H1 (cell line): ENCODE data around the gene POLH. TPM values are rescaled to one million over a fixed set of nuclear protein-coding genes. Genes with fewer than 3 reads are reported as not detected.

Experiments used
- CTCF ChIA-PET: fragments of 300-600 bp; sonication (Branson Sonifier 250); formaldehyde crosslinking; loops from one replicate; lab custom pipeline; 2021; ENCODE audit not compliant: partially characterized antibody; lab: Charles Lee
- POLR2A ChIA-PET: fragments of 300-600 bp; sonication (Branson Sonifier 250); formaldehyde crosslinking; loops from one replicate; lab custom pipeline; 2021; ENCODE audit warnings: inconsistent platforms; ENCODE audit not compliant: partially characterized antibody; lab: Charles Lee
- DNase-seq, 2 experiments: peaks; one replicate each; pipeline versions ENCODE4 v3.0.0 to v3.0.0-alpha.2; 2010 to 2022; ENCODE audit warnings: low spot score in 2 of 2, low read depth in 1 of 2, mixed read lengths in 1 of 2
- FAIRE-seq: peaks from 2 replicates; lab custom pipeline; 2011; peaks lifted over from hg19 to GRCh38; lab: Jason Lieb, UNC
- H2AFZ ChIP-seq: 2 replicates; pipeline ENCODE4 v1.8.1; 2012; ENCODE audit warnings: low read length, inconsistent platforms
- H2AK5ac ChIP-seq: 2 replicates; pipeline ENCODE4 v1.6.1; 2013; ENCODE audit warnings: low read depth, low read length
- H2BK120ac ChIP-seq: replicated peaks from 2 replicates; pipeline ENCODE3; 2013; ENCODE audit warnings: low read depth, low read length, inconsistent platforms
- H2BK12ac ChIP-seq: 2 replicates; pipeline ENCODE4 v1.6.1; 2013; ENCODE audit warnings: low read depth, low read length
- H2BK15ac ChIP-seq: 2 replicates; pipeline ENCODE4 v1.6.1; 2013; ENCODE audit warnings: low read length
- H2BK20ac ChIP-seq: 2 replicates; pipeline ENCODE4 v1.6.1; 2013; ENCODE audit warnings: low read length
- H2BK5ac ChIP-seq: 2 replicates; pipeline ENCODE4 v1.6.1; 2013; ENCODE audit warnings: low read depth, low read length
- H3K14ac ChIP-seq: 2 replicates; pipeline ENCODE4 v1.6.1; 2013; ENCODE audit warnings: inconsistent platforms; ENCODE audit not compliant: insufficient read length
- H3K18ac ChIP-seq: 2 replicates; pipeline ENCODE4 v1.6.1; 2013; ENCODE audit warnings: low read length; ENCODE audit errors: extremely low read depth
- H3K23ac ChIP-seq: 2 replicates; pipeline ENCODE4 v1.6.1; 2013; ENCODE audit warnings: inconsistent platforms; ENCODE audit not compliant: insufficient read length
- H3K23me2 ChIP-seq: 2 replicates; pipeline ENCODE4 v1.6.1; 2013; ENCODE audit warnings: low read depth, low read length
- H3K27ac ChIP-seq: 2 replicates; pipeline ENCODE4 v1.6.1; 2011; ENCODE audit warnings: low read depth, low read length, inconsistent platforms
- H3K27me3 ChIP-seq, 4 experiments: replicated peaks in 1 of 4; 1 replicate in 1 of 4; 2 replicates in 3 of 4; pipeline versions ENCODE4 v1.6.1 to v1.8.1; 2011 to 2013; ENCODE audit warnings: low read length in 3 of 4, mild to moderate bottlenecking in 3 of 4, inconsistent platforms in 2 of 4, mixed read lengths in 2 of 4, moderate library complexity in 1 of 4; ENCODE audit not compliant: control insufficient read depth in 3 of 4, insufficient read depth in 3 of 4; ENCODE audit errors: extremely low read depth in 1 of 4
- H3K36me3 ChIP-seq, 4 experiments: 2 replicates each; pipeline versions ENCODE4 v1.6.1 to v1.8.1; 2011 to 2013; ENCODE audit warnings: mild to moderate bottlenecking in 4 of 4, low read length in 3 of 4, moderate library complexity in 2 of 4, control low read depth in 1 of 4, inconsistent platforms in 1 of 4; ENCODE audit not compliant: insufficient read depth in 4 of 4, control insufficient read depth in 2 of 4
- H3K4ac ChIP-seq: replicated peaks from 2 replicates; pipeline ENCODE3; 2013; ENCODE audit warnings: low read length, low read depth, mixed read lengths, inconsistent platforms; ENCODE audit not compliant: insufficient read length
- H3K4me1 ChIP-seq, 4 experiments: replicated peaks in 1 of 4; 1 replicate in 1 of 4; 2 replicates in 3 of 4; pipeline versions ENCODE4 v1.6.1 to v1.8.1; 2011 to 2013; ENCODE audit warnings: low read length in 3 of 4, inconsistent platforms in 2 of 4, mixed read lengths in 1 of 4; ENCODE audit not compliant: insufficient read depth in 4 of 4, control insufficient read depth in 3 of 4
- H3K4me2 ChIP-seq, 2 experiments: 2 replicates each; pipeline versions ENCODE4 v1.6.1 to v1.8.1; 2011 to 2013; ENCODE audit warnings: low read depth in 2 of 2, low read length in 2 of 2, control low read depth in 1 of 2, inconsistent platforms in 1 of 2, mild to moderate bottlenecking in 1 of 2; ENCODE audit not compliant: insufficient read depth in 1 of 2
- H3K4me3 ChIP-seq, 4 experiments: fragments of 200-600, 300-600 bp in 1 of 4; sonication (generic), shearing (Covaris generic), sonication (Bioruptor Twin) in 1 of 4; 2 replicates each; pipeline versions ENCODE4 v1.5.1 to v1.8.1; 2011 to 2016; ENCODE audit warnings: low read length in 4 of 4, low read depth in 3 of 4, control low read depth in 2 of 4, inconsistent platforms in 2 of 4, mild to moderate bottlenecking in 2 of 4, mixed read lengths in 1 of 4, moderate library complexity in 1 of 4; ENCODE audit not compliant: insufficient read depth in 2 of 4; ENCODE audit errors: extremely low read depth in 1 of 4
- H3K56ac ChIP-seq: replicated peaks from 2 replicates; pipeline ENCODE3; 2013; ENCODE audit warnings: low read depth, mild to moderate bottlenecking, mixed read lengths, low read length, inconsistent platforms; ENCODE audit not compliant: insufficient read length
- H3K79me1 ChIP-seq: 2 replicates; pipeline ENCODE4 v1.6.1; 2013; ENCODE audit warnings: low read depth, low read length, control low read depth
- H3K79me2 ChIP-seq, 2 experiments: 2 replicates each; pipeline versions ENCODE4 v1.6.1 to v1.8.1; 2012 to 2013; ENCODE audit warnings: low read length in 2 of 2, mild to moderate bottlenecking in 2 of 2, inconsistent platforms in 1 of 2; ENCODE audit not compliant: insufficient read depth in 2 of 2, control insufficient read depth in 1 of 2
- H3K9ac ChIP-seq, 4 experiments: replicated peaks in 1 of 4; 1 replicate in 1 of 4; 2 replicates in 3 of 4; pipeline versions ENCODE4 v1.6.1 to v1.8.1; 2011 to 2013; ENCODE audit warnings: low read depth in 3 of 4, low read length in 3 of 4, control low read depth in 2 of 4, mild to moderate bottlenecking in 2 of 4, moderate library complexity in 2 of 4, inconsistent platforms in 1 of 4; ENCODE audit errors: extremely low read depth in 1 of 4
- H3K9me3 ChIP-seq, 2 experiments: 2 replicates each; pipeline versions ENCODE4 v1.6.1 to v1.8.1; 2012 to 2013; ENCODE audit warnings: mild to moderate bottlenecking in 2 of 2, moderate library complexity in 2 of 2, control low read depth in 1 of 2, inconsistent platforms in 1 of 2, low read depth in 1 of 2, low read length in 1 of 2, mixed read lengths in 1 of 2; ENCODE audit not compliant: insufficient read depth in 2 of 2
- H4K20me1 ChIP-seq, 2 experiments: replicated peaks in 1 of 2; 2 replicates each; pipeline versions ENCODE3 to v1.8.1; 2011 to 2013; ENCODE audit warnings: inconsistent platforms in 2 of 2, low read length in 2 of 2, mild to moderate bottlenecking in 1 of 2; ENCODE audit not compliant: insufficient read depth in 2 of 2, control insufficient read depth in 1 of 2
- H4K5ac ChIP-seq: 2 replicates; pipeline ENCODE4 v1.6.1; 2013; ENCODE audit warnings: low read length, low read depth, mixed read lengths, inconsistent platforms; ENCODE audit not compliant: insufficient read length
- H4K8ac ChIP-seq: 2 replicates; pipeline ENCODE4 v1.8.0; 2013; ENCODE audit warnings: mild to moderate bottlenecking, moderate library complexity, low read length, inconsistent platforms; ENCODE audit not compliant: insufficient read depth; ENCODE audit errors: extremely low read depth
- H4K91ac ChIP-seq: replicated peaks from 2 replicates; pipeline ENCODE3; 2013; ENCODE audit warnings: low read length, mixed read lengths, inconsistent platforms; ENCODE audit not compliant: insufficient read length
- BRCA1 ChIP-seq: IDR thresholded peaks from 2 replicates; pipeline ENCODE4 v1.6.1; 2012; ENCODE audit warnings: low read depth, low read length, improper control_type of control experiment
- CREB1 ChIP-seq: IDR thresholded peaks from 2 replicates; pipeline ENCODE4 v1.6.1; 2012; ENCODE audit warnings: inconsistent platforms
- EP300 ChIP-seq, 2 experiments: IDR thresholded peaks; 1 replicate in 1 of 2; 2 replicates in 1 of 2; pipeline ENCODE4 v1.6.1; 2011 to 2012; ENCODE audit warnings: low read depth in 2 of 2, low read length in 2 of 2, mild to moderate bottlenecking in 2 of 2, borderline replicate concordance in 1 of 2, inconsistent platforms in 1 of 2, moderate library complexity in 1 of 2
- FOSL1 ChIP-seq: IDR thresholded peaks from 2 replicates; pipeline ENCODE4 v1.6.1; 2011; ENCODE audit warnings: mild to moderate bottlenecking, low read depth, low read length, moderate library complexity; ENCODE audit not compliant: insufficient read depth
- GABPA ChIP-seq: IDR thresholded peaks from 2 replicates; pipeline ENCODE4 v1.6.1; 2011; ENCODE audit warnings: mild to moderate bottlenecking, low read length, moderate library complexity, borderline replicate concordance; ENCODE audit not compliant: insufficient read depth
- HDAC6 ChIP-seq: IDR thresholded peaks from one replicate; pipeline ENCODE4 v1.7.1; 2012; ENCODE audit warnings: low read depth, mild to moderate bottlenecking, inconsistent platforms, low read length, moderate library complexity
- NRF1 ChIP-seq: IDR thresholded peaks from 2 replicates; pipeline ENCODE4 v1.6.1; 2011; ENCODE audit warnings: mild to moderate bottlenecking, low read depth, low read length, improper control_type of control experiment
- PHF8 ChIP-seq: fragments of 200-600 bp; sonication (generic); conservative IDR thresholded peaks from 2 replicates; pipeline ENCODE4 v1.7.1; 2012; ENCODE audit warnings: low read depth, mild to moderate bottlenecking, inconsistent platforms, low read length, moderate library complexity
- POU5F1 ChIP-seq: IDR thresholded peaks from 2 replicates; pipeline ENCODE4 v1.6.1; 2011; ENCODE audit warnings: low read depth, mild to moderate bottlenecking, low read length, moderate library complexity
- SIX5 ChIP-seq: IDR thresholded peaks from 2 replicates; pipeline ENCODE4 v1.6.1; 2011; ENCODE audit warnings: mild to moderate bottlenecking, low read depth, low read length
- SP2 ChIP-seq: IDR thresholded peaks from 2 replicates; pipeline ENCODE4 v1.6.1; 2012; ENCODE audit warnings: mild to moderate bottlenecking, low read length, inconsistent platforms
- SP4 ChIP-seq: IDR thresholded peaks from 2 replicates; pipeline ENCODE4 v1.6.1; 2012; ENCODE audit warnings: low read length, inconsistent platforms
- TBP ChIP-seq: IDR thresholded peaks from 2 replicates; pipeline ENCODE4 v1.6.1; 2011; ENCODE audit warnings: low read depth, low read length, improper control_type of control experiment
- WGBS, 2 experiments: shearing (Covaris generic) in 1 of 2; methylation state at CpG; one replicate each; pipeline versions ENCODE4 v1.1.6 to v1.1.7; 2013 to 2015; ENCODE audit warnings: low lambda C conversion rate in 2 of 2, mixed read lengths in 2 of 2, inconsistent platforms in 1 of 2, low coverage in 1 of 2, missing lambda C conversion rate in 1 of 2; ENCODE audit not compliant: insufficient replicate concordance in 2 of 2, insufficient coverage in 1 of 2, insufficient read length in 1 of 2; ENCODE audit errors: extremely low coverage in 1 of 2, missing lambda C conversion rate in 1 of 2; 5-methylcytosine and 5-hydroxymethylcytosine counted together
- polyA plus RNA-seq, 7 experiments: library from polyadenylated mRNA; depleted of rRNA in 3 of 7; stranded (reverse) in 5 of 7; unstranded in 2 of 7; fragments of >200 nt in 5 of 7; fragments of 200-250 nt in 2 of 7; gene quantifications; 1 replicate in 5 of 7; 2 replicates in 1 of 7; 4 replicates in 1 of 7; pipeline versions ENCODE4 v1.2.1 to v1.2.3, GENCODE V29; 2011 to 2013; ENCODE audit warnings: missing spikeins in 2 of 7, mixed read lengths in 2 of 7
- total RNA-seq: library from RNA; stranded (reverse); fragmentation: NEBNext Ultra II Directional; extraction: Animal tissue kit (Norgen Biotek cat#: 25700); gene quantifications from 2 replicates; pipeline ENCODE4 v1.2.1, GENCODE V29; 2021
- TF ChIP-seq, protein P1 (sequence below): IDR thresholded peaks from 2 replicates; pipeline ENCODE4 v1.6.1; 2011; ENCODE audit warnings: low read depth, mild to moderate bottlenecking, low read length; ENCODE audit not compliant: insufficient read depth

The POLH gene
- total and polyA plus RNA-seq, 2 of the 8 experiments (the other 6 are each of a cell fraction or from before 2014, with no cell fraction given): 5.8 to 12.4 TPM

- Histone ChIP-seq H3K56ac (no peak overlapping the region), H3K14ac (no peak overlapping the region), H3K18ac (no peak overlapping the region), H2AFZ (no peak overlapping the region), H2BK12ac (no peak overlapping the region), H2AK5ac (no peak overlapping the region), H4K91ac (no peak overlapping the region), H3K4me1 (peaks cover 0 to 10% (median 3%) of the 10 kb centered on the region in 4 experiments; a peak in 4 of 7 replicates), H3K23me2 (peaks cover 5% of the 10 kb centered on the region), H4K5ac (no peak overlapping the region), H3K9ac (peak overlapping the region; percentile 46 to 96 (median 90)), H3K79me1 (peaks cover 10% of the 10 kb centered on the region), H2BK20ac (no peak overlapping the region), H2BK5ac (no peak overlapping the region), H3K79me2 (peaks cover 3 to 36% of the 10 kb centered on the region in 2 experiments; a peak in 3 of 4 replicates), H3K23ac (no peak overlapping the region), H3K27ac (peak overlapping the region; percentile 79), H4K20me1 (no peaks in the 10 kb centered on the region), H3K4ac (no peak overlapping the region), H3K36me3 (peaks cover 9 to 28% (median 18%) of the 10 kb centered on the region in 4 experiments), H3K27me3 (no peaks in the 10 kb centered on the region), H3K9me3 (no peaks in the 10 kb centered on the region), H3K4me3 (peak overlapping the region; percentile 90 to 95 (median 93)), H4K8ac (no peak overlapping the region), H2BK15ac (no peak overlapping the region), H3K4me2 (peak overlapping the region; percentile 68 to 80), H2BK120ac (no peak overlapping the region)
- ChIA-PET CTCF (interaction anchor here (0.8 to 1.8 kb wide), 4 partner anchors 9 to 171 kb away, joined by 3 to 6 read pairs (median 4); partner anchors contain the start of gene RSPH9), POLR2A (interaction anchor here (0.8 to 2.8 kb wide), 5 partner anchors 9 to 118 kb away, joined by 3 to 23 read pairs (median 4); partner anchors contain the start of gene RSPH9)
- 79% methylated on average over 7 of the region's 7 CpGs; no CpG with 5 or more reads in 1 of the 2 experiments for WGBS, 2 experiments
- DNase-seq (no peak), FAIRE-seq (no peak)
- no peak for TF ChIP-seq NRF1
- no peak for TF ChIP-seq EP300 (IDR thresholded peaks at IDR 0.05; ENCODE audit: borderline replicate concordance in 1 of 2, low read depth in 2 of 2, low read length in 2 of 2)
- TF ChIP-seq PHF8: no peak
- no peak for TF ChIP-seq SP2
- TF ChIP-seq GABPA: no peak
- no peak for TF ChIP-seq TBP
- TF ChIP-seq HDAC6: no peak
- no peak for TF ChIP-seq CREB1
- no peak for TF ChIP-seq SIX5
- TF ChIP-seq BRCA1: no peak
- TF ChIP-seq SP4: no peak
- TF ChIP-seq POU5F1: no peak
- TF ChIP-seq, protein P1, sequence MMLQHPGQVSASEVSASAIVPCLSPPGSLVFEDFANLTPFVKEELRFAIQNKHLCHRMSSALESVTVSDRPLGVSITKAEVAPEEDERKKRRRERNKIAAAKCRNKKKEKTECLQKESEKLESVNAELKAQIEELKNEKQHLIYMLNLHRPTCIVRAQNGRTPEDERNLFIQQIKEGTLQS: no peak
- no peak for TF ChIP-seq FOSL1
Observed at GRCh38 chr6:43636308-43636659, 60.3 kb downstream of the POLH start.
